Jurkat, Clone E6-1 (cell line): ENCODE data around the gene EPS8L3.
"Not testable (repeated sequence)": the region's sequence is repeated elsewhere in the genome, so short reads cannot be mapped to it uniquely, and the experiment has no call there.

Source experiments
- DNase-seq: peaks from one replicate; pipeline ENCODE4 v3.0.0-alpha.2; 2011; ENCODE audit warnings: low read depth, low spot score
- H3K4me3 ChIP-seq: 2 replicates; pipeline ENCODE4 v1.5.1; 2011; ENCODE audit warnings: mild to moderate bottlenecking, low read length, control low read depth, moderate library complexity

Gene EPS8L3

DNA sequence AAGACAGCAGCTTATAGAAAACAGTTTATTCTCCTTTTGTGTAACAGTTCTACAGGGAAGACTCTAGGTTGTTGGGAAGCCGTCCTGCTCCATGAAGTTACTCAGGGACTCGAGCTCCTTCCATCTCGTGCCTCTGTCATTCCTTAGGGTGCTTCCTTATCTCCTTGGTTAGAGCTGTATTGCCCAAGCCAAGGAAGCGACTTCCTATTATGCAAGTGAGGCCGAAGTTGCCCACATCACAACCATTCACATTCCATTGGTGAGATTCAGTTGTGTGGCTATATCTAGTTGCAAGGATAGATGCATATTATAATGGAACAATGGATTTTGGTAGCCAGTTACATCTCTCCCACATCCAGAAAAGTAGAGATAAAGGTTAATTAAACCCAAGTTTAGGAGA lies 42.7 kb downstream of the EPS8L3 start:
- DNase-seq, result no peak
- H3K4me3 ChIP-seq, result no peak overlapping the region

GRCh38 chr1:109719337-109719837 lies 44.3 kb downstream of the EPS8L3 start:
- no peak overlapping the region for H3K4me3 ChIP-seq
- no peak for DNase-seq

DNA sequence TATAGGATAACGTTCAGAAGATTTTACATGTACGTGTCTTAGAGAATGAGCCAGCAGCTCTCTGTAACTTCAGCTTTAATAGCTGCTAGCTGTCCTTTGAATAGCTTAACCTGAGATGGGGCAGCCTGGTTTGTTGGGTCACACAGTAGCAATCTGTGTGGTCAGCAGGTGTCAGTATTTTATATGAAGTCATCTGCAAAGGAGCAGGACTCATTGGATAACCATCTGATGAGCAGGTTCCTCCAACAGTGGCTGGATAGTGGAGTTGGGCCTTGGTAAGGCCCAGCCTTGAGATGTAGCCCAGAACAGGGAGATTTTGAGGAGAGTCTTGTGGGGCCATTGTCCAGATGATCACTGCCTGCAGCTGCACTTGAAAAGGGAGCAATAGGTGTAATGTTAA lies 45.2 kb downstream of the EPS8L3 start:
- no peak overlapping the region for H3K4me3 ChIP-seq
- no peak for DNase-seq

GRCh38 chr1:109717729-109718128 lies 46.0 kb downstream of the EPS8L3 start:
- DNase-seq, result no peak
- H3K4me3 ChIP-seq, result no peak overlapping the region

DNA sequence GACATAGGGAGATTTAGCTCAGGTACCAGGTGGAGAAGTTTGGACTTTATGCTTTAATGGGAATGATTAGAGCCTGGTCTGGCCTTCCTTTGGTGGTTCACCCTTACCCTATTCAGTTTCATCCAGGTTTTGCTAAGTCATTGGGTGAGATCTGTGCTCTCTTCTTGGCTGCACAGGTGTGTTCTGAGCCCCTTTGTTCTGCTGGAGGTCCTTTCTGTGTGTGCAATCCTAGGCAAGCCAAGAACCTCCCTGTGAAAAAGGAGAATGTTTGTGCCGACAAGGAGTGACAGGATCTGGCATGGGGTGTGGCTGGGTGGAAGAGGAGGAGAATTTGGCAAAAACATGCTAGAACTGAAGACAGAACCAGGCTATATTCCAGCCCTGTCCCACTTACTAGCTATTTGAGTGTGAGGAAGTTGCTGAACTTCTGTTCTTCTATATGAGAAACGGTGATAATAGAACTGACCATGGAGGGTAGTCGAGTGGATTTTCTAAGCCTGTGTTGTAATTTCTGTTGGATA lies 47.1 kb downstream of the EPS8L3 start:
- H3K4me3 ChIP-seq, result no peak overlapping the region
- no peak for DNase-seq

DNA sequence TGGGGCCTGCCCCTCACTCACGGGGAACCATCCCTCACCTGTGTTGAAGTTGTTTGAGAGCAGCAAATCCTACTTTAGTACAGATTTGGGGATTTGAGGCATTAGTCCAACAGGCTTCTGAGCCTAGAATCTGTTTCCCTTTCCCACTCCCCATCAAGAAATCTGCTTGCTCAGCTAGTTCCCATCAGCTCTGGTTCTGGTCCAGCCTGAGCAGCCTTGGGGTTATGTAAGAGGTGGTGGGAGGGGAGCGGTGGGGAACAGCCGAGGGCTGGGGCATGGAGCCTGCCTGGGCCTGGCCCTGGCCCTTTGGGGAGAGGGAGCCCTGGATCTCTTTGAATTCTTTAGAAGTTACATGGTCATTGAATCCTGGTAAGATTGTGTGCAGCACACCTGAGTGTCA lies 47.6 kb downstream of the EPS8L3 start:
- no peak overlapping the region for H3K4me3 ChIP-seq

DNA sequence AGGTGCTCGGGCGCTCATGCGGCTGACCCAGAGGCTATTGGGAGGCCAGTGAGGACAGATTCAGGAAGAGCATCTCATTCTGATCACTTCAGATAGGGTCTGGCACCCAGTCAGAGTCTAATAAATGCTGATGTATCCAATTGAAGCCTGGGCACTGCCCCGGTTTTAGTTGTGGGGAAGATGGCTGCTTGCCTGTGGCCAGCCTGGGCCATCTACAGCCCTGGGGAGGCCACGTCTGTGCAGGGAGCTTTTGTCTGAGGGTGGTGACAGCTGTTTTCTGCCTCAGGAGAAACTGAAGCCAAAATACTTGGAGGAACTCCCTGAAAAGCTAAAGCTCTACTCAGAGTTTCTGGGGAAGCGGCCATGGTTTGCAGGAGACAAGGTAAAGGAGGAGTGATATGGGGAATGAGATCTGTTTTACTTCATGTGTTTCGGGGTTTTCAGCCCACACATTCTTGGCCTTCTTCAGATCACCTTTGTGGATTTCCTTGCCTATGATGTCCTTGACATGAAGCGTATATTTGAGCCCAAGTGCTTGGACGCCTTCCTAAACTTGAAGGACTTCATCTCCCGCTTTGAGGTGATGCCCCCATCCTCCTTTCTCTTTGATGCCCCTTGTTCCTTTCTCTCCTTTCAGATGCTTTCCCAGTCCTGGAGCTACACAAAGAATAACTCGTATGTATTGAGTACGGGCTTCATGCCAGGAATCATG lies 48.9 kb downstream of the EPS8L3 start:
- DNase-seq, result no peak
- no peak overlapping the region for H3K4me3 ChIP-seq

More for the DNA sequence above, 47.6 kb downstream of the EPS8L3 start:
- no peak for DNase-seq

- DNase-seq, result no peak
- H3K4me3 ChIP-seq, result no peak overlapping the region
Observed at GRCh38 chr1:109713636-109714035, 50.1 kb downstream of the EPS8L3 start.

DNA sequence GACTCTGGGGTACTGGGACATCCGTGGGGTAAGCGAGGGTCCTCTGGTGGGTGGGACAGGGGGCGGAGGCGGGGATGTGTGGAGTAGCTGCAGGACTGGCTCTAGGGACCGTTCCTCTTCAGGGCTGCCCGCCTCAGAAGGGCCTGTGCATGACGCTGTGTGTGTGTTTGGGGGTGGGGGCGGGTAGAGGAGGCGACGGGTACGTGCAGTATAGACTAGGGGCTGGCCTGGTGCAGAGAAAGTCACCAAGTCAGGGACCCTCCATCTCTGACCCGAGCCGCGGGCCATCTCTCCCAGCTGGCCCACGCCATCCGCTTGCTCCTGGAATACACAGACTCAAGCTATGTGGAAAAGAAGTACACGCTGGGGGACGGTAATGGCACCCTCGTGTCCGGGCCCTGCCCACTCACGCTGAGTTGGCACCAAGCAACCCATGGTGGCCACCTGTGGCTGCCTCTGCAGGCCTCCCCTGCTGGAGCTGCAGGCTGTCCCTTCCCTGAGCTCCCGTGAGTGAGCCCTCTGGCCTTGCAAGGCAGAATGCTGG lies 51.3 kb downstream of the EPS8L3 start:
- no peak overlapping the region for H3K4me3 ChIP-seq
- no peak for DNase-seq

- not testable (repeated sequence) for H3K4me3 ChIP-seq, DNase-seq
Observed at GRCh38 chr1:109711593-109712320, 52.0 kb downstream of the EPS8L3 start, which contains the start of gene GSTM5. TSS of gene GSTM5 (plus strand) at chr1:109712251. CDS start at chr1:109712313, 62 bp downstream.

DNA sequence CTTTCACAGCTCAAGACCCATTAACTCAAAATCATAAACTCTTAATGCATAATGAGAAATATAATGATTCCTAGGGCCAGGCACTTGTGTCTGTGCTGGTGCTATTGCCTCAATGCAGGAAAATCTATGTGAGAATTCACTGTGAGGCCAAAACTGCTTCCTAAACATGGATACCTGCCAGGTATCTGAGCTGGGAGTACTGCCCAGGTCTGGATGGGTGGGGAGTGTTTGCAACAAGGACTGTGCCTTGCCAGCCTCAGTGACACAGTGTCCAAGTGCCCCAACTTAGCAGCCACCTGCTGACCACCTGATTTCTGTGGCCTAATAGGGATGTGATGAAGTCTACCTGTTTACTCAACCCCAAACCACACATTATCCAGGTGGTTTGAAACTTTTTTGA lies 53.9 kb downstream of the EPS8L3 start:
- not testable (repeated sequence) for H3K4me3 ChIP-seq, DNase-seq

GRCh38 chr1:109708949-109709348 lies 54.8 kb downstream of the EPS8L3 start:
- H3K4me3 ChIP-seq, DNase-seq: not testable (repeated sequence)

- DNase-seq, result no peak
- H3K4me3 ChIP-seq, result no peak overlapping the region
Observed at GRCh38 chr1:109705411-109705810, 58.3 kb downstream of the EPS8L3 start.

DNA sequence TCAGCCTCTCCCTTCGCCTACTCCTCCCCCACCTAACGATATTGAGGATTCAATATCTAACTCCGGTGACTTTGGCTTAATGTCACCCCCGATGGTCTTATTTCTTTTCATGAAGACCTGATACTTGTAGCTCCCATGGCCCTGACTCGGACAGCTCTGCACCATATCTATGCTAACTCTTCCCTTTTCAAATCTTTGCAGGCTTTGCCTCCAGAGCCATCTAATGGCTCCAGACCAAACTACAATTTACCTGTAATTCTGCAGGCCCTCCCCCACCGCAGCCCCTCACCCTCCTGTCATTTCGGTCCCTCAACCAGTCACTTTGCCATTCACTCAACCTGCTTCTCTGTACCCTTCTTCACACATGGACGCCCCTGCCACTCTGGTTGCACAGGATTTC lies 59.5 kb downstream of the EPS8L3 start:
- DNase-seq, result no peak
- no peak overlapping the region for H3K4me3 ChIP-seq

- not testable (repeated sequence) for DNase-seq, H3K4me3 ChIP-seq
Observed at GRCh38 chr1:109702940-109703339, 60.8 kb downstream of the EPS8L3 start.
